Mononuclear cell (primary cell): Measurements from ENCODE around the gene ARHGAP21. TPM values are rescaled to one million over a fixed set of nuclear protein-coding genes. Genes with fewer than 3 reads are reported as not detected.

Source experiments
- H3K27me3 ChIP-seq: 2 replicates; pipeline ENCODE4 v1.6.0; 2011; ENCODE audit warnings: low read length, control low read depth; ENCODE audit not compliant: insufficient read depth
- H3K4me1 ChIP-seq: 2 replicates; pipeline ENCODE4 v1.5.1; 2011; ENCODE audit warnings: mild to moderate bottlenecking, low read length, control low read depth; ENCODE audit not compliant: insufficient read depth
- H3K4me3 ChIP-seq: 2 replicates; pipeline ENCODE4 v1.5.1; 2011; ENCODE audit warnings: mild to moderate bottlenecking, low read length, moderate library complexity
- H3K9me3 ChIP-seq: 2 replicates; pipeline ENCODE4 v1.5.1; 2011; ENCODE audit warnings: low read depth, mild to moderate bottlenecking, control low read depth, low read length
- total RNA-seq: library from RNA; depleted of rRNA; stranded (reverse); fragments of >200 nt; gene quantifications from one replicate; pipeline ENCODE4 v1.2.3, GENCODE V29; 2012

ARHGAP21 gene
- total RNA-seq, 1 donor, result 58.9 TPM

DNA sequence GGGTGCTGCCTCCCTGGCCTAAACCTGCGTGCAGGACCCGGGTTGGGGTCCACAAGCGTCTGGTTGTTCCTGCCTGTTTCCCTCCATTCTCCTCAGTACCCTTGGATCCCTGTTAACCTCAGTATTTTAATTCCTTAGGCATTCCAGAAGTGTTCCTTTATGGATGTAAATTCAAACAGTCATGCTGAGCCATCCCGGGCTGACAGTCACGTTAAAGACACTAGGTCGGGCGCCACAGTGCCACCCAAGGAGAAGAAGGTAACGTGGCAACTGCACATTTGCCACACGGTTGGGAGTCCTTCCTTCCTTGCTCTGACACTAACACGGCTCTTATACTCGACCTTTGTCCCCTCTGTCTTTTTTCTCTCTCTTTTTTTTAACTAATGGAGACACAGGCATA lies 187.1 kb downstream of the ARHGAP21 start:
- Histone ChIP-seq H3K4me1 (no peaks in the 10 kb centered on the region), H3K27me3 (no peaks in the 10 kb centered on the region), H3K9me3 (no peaks in the 10 kb centered on the region), H3K4me3 (no peak overlapping the region)

DNA sequence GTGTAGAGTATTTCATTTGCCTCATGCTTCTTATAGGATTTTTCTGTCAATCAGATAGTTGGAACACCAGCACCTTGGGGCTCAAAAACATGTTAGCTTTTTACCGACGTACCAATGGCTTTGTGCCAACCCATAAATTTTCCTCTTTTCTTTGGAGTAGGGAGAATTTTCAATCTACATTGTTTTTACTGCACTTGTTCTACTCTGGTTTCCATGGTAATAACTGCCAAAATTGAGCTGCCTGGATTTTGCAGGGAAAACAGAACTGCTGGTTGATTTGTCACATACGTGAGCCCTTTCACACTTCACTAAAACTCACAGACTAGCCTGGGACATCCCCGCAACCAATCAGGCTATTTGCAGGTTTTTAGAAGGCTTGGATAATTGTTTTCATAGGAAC lies 189.7 kb downstream of the ARHGAP21 start:
- Histone ChIP-seq H3K27me3 (no peaks in the 10 kb centered on the region), H3K4me1 (no peaks in the 10 kb centered on the region), H3K9me3 (no peaks in the 10 kb centered on the region), H3K4me3 (no peak overlapping the region)

Other genes starting within 250 kb of the ARHGAP21 start
- 3.0 TPM for gene PRTFDC1, start 228.7 kb upstream of the ARHGAP21 start, total RNA-seq